ENCODE measurements around the gene PLD4.

Gene PLD4

GRCh38 chr14:104931771-104932675 is 7.3 kb downstream of the PLD4 start:
- Histone ChIP-seq H3K36me3 (no peaks in the 10 kb centered on the region), H3K4me3 (peak overlapping the region; percentile 57 to 73), H3K27ac (peak overlapping the region; percentile 67 to 74), H3K27me3 (peaks cover 0 to 13% of the 10 kb centered on the region in 2 donors), H3K9me3 (no peaks in the 10 kb centered on the region), H3K4me1 (peaks cover 0 to 21% (median 18%) of the 10 kb centered on the region in 4 donors)
- intact Hi-C loops (cut with DNase I; ENCODE audit: low total_unique reads): no loop called here
- TF ChIP-seq, protein P1, sequence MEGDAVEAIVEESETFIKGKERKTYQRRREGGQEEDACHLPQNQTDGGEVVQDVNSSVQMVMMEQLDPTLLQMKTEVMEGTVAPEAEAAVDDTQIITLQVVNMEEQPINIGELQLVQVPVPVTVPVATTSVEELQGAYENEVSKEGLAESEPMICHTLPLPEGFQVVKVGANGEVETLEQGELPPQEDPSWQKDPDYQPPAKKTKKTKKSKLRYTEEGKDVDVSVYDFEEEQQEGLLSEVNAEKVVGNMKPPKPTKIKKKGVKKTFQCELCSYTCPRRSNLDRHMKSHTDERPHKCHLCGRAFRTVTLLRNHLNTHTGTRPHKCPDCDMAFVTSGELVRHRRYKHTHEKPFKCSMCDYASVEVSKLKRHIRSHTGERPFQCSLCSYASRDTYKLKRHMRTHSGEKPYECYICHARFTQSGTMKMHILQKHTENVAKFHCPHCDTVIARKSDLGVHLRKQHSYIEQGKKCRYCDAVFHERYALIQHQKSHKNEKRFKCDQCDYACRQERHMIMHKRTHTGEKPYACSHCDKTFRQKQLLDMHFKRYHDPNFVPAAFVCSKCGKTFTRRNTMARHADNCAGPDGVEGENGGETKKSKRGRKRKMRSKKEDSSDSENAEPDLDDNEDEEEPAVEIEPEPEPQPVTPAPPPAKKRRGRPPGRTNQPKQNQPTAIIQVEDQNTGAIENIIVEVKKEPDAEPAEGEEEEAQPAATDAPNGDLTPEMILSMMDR (IDR thresholded peaks at IDR 0.05): no peak
- peak; percentile 19 to 63 for DNase-seq

- TF ChIP-seq, protein P1 (IDR thresholded peaks at IDR 0.05): peak; percentile 80 to 87
- Histone ChIP-seq H3K4me1 (peaks cover 0 to 21% (median 18%) of the 10 kb centered on the region in 4 donors), H3K9me3 (no peaks in the 10 kb centered on the region), H3K4me3 (peak overlapping the region; percentile 57 to 73), H3K36me3 (no peaks in the 10 kb centered on the region), H3K27me3 (peaks cover 0 to 7% of the 10 kb centered on the region in 2 donors), H3K27ac (peak overlapping the region; percentile 67 to 74)
- DNase-seq: peak; percentile 73 to 93
- intact Hi-C loops (cut with DNase I; ENCODE audit: low total_unique reads): no loop called here
Measured at GRCh38 chr14:104932676-104933631, 8.3 kb downstream of the PLD4 start.

GRCh38 chr14:104933746-104934733 is 9.4 kb downstream of the PLD4 start:
- TF ChIP-seq, protein P1 (IDR thresholded peaks at IDR 0.05): no peak
- H3K27me3 ChIP-seq: no peaks in the 10 kb centered on the region
- no peaks in the 10 kb centered on the region for H3K9me3 ChIP-seq
- H3K36me3 ChIP-seq: no peaks in the 10 kb centered on the region
- intact Hi-C loops (cut with DNase I; ENCODE audit: low total_unique reads): loop anchor here (2.0 kb wide), 1 partner anchor 31 kb away; no protein-coding TSS in a partner anchor
- peaks cover 0 to 21% (median 18%) of the 10 kb centered on the region in 4 donors for H3K4me1 ChIP-seq
- peak in 1 of 2 donors; percentile 64 for DNase-seq
- H3K4me3 ChIP-seq: peak overlapping the region; percentile 57 to 73
- H3K27ac ChIP-seq: peak overlapping the region; percentile 67 to 74

DNA sequence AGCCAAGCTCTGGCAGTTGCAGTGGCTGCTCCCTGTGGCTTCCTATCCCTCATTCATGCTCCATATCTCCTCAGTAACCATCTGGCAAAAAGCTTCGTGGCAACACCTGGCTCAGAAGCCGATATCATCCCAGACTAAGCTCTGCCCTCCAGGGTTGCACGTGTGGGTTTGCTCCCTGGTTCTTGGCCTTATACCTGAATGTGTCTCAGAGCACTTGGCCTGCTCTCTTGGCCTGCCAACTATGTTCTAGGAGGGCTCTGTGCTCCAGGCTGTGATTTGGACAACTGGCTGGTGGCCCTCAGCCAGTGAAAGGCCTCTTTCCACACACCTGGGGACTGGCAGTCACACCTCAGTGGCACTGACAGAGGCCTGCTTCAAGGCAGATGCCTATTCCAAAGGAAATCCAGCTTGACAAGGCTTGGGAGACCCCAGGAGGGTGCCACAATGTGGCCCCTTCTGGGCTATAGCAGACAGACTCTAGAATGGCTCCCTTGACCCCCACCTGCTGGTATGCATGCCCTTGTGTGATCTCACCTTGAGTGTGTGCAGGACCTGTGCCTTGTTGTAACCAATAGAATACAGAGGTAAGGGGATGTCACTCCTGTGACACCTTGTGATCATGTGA is 10.5 kb downstream of the PLD4 start:
- Histone ChIP-seq H3K9me3 (no peaks in the 10 kb centered on the region), H3K27ac (no peak overlapping the region), H3K4me1 (peaks cover 0 to 21% (median 18%) of the 10 kb centered on the region in 4 donors), H3K4me3 (no peak overlapping the region), H3K36me3 (peaks cover 0 to 5% (median 0%) of the 10 kb centered on the region in 3 donors), H3K27me3 (no peaks in the 10 kb centered on the region)
- DNase-seq: peak; percentile 17 to 65
- intact Hi-C loops (cut with DNase I; ENCODE audit: low total_unique reads): loop anchor here (2.0 kb wide), 1 partner anchor 30 kb away; no protein-coding TSS in a partner anchor
- TF ChIP-seq, protein P1 (IDR thresholded peaks at IDR 0.05): no peak
